Suprapubic skin (tissue), 4 donors: ENCODE results near the gene S100PBP. TPM values are rescaled to one million over a fixed set of nuclear protein-coding genes. Genes with fewer than 3 reads are reported as not detected.

Experiments used
- DNase-seq, 2 donors: peaks; one replicate each; pipeline ENCODE4 v3.0.0-alpha.2; 2019; ENCODE audit warnings: low spot score in 2 of 2
- H3K27ac ChIP-seq: fragments of 200-600 bp; sonication (generic); one replicate; pipeline ENCODE4 v1.5.1; 2019
- H3K27me3 ChIP-seq: fragments of 200-600 bp; sonication (generic); one replicate; pipeline ENCODE4 v1.5.1; 2019
- H3K36me3 ChIP-seq: fragments of 200-600 bp; sonication (generic); one replicate; pipeline ENCODE4 v1.5.1; 2019
- H3K4me1 ChIP-seq: fragments of 200-600 bp; sonication (generic); one replicate; pipeline ENCODE4 v1.5.1; 2019
- H3K4me3 ChIP-seq: fragments of 200-600 bp; sonication (generic); one replicate; pipeline ENCODE4 v1.5.1; 2019; ENCODE audit warnings: mild to moderate bottlenecking
- H3K9me3 ChIP-seq: fragments of 200-600 bp; sonication (generic); one replicate; pipeline ENCODE4 v1.5.1; 2019
- EP300 ChIP-seq: sonication (generic); formaldehyde crosslinking; IDR thresholded peaks from one replicate; pipeline ENCODE4 v1.6.1; 2017; ENCODE audit warnings: antibody characterized with exemption
- POLR2A ChIP-seq, 2 donors: fragments of 450-650 bp; IDR thresholded peaks; one replicate each; pipeline ENCODE4 v1.6.1; 2017; ENCODE audit warnings: antibody characterized with exemption in 2 of 2, mild to moderate bottlenecking in 2 of 2, moderate library complexity in 2 of 2
- POLR2AphosphoS5 ChIP-seq, 3 donors: sonication (generic); formaldehyde crosslinking; IDR thresholded peaks; one replicate each; pipeline ENCODE4 v1.6.1; 2017; ENCODE audit warnings: antibody characterized with exemption in 3 of 3
- WGBS: methylation state at CpG from one replicate; pipeline ENCODE4 v1.1.5; 2018; 5-methylcytosine and 5-hydroxymethylcytosine counted together
- total RNA-seq, 4 donors: library from RNA; depleted of rRNA; stranded (reverse); fragments of >200 nt; gene quantifications; one replicate each; pipeline ENCODE4 v1.1.0, GENCODE V29; 2016
- TF ChIP-seq, protein P1 (sequence below), 2 donors: fragments of 200-600 bp in 1 of 2; fragments of 450-650 bp in 1 of 2; sonication (generic) in 1 of 2; IDR thresholded peaks; one replicate each; pipeline ENCODE4 v1.5.1; 2016 to 2019; ENCODE audit warnings: antibody characterized with exemption in 2 of 2, mild to moderate bottlenecking in 1 of 2, moderate library complexity in 1 of 2

Gene S100PBP
- total RNA-seq, 4 donors from 2014 or later, result 8.8 to 39.7 (median 18.1) TPM

DNA sequence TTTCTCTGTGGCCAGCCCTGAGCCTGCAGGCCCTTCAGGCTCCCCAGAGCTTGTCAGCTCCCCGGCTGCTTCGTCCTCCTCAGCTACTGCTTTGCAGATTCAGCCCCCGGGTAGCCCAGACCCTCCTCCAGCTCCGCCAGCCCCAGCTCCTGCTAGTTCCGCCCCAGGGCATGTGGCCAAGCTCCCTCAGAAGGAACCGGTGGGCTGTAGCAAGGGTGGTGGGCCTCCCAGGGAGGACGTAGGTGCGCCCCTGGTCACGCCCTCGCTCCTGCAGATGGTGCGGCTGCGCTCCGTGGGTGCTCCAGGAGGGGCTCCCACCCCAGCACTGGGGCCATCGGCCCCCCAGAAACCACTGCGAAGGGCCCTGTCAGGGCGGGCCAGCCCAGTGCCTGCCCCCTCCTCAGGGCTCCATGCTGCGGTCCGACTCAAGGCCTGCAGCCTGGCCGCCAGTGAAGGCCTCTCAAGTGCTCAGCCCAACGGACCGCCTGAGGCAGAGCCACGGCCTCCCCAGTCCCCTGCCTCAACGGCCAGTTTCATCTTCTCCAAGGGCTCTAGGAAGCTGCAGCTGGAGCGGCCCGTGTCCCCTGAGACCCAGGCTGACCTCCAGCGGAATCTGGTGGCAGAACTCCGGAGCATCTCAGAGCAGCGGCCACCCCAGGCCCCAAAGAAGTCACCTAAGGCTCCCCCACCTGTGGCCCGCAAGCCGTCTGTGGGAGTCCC, 45.7 kb upstream of the S100PBP start:
- Histone ChIP-seq H3K4me3 (no peak overlapping the region), H3K9me3 (no peaks in the 10 kb centered on the region), H3K4me1 (peaks cover 59% of the 10 kb centered on the region), H3K27me3 (no peaks in the 10 kb centered on the region), H3K27ac (no peak overlapping the region), H3K36me3 (peaks cover 62% of the 10 kb centered on the region)
- 80% methylated on average over 7 of the region's 30 CpGs for WGBS
- TF ChIP-seq, protein P1, sequence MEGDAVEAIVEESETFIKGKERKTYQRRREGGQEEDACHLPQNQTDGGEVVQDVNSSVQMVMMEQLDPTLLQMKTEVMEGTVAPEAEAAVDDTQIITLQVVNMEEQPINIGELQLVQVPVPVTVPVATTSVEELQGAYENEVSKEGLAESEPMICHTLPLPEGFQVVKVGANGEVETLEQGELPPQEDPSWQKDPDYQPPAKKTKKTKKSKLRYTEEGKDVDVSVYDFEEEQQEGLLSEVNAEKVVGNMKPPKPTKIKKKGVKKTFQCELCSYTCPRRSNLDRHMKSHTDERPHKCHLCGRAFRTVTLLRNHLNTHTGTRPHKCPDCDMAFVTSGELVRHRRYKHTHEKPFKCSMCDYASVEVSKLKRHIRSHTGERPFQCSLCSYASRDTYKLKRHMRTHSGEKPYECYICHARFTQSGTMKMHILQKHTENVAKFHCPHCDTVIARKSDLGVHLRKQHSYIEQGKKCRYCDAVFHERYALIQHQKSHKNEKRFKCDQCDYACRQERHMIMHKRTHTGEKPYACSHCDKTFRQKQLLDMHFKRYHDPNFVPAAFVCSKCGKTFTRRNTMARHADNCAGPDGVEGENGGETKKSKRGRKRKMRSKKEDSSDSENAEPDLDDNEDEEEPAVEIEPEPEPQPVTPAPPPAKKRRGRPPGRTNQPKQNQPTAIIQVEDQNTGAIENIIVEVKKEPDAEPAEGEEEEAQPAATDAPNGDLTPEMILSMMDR (IDR thresholded peaks at IDR 0.05), result no peak
- no peak for TF ChIP-seq POLR2A (IDR thresholded peaks at IDR 0.05)
- no peak for TF ChIP-seq POLR2AphosphoS5 (IDR thresholded peaks at IDR 0.05)
- TF ChIP-seq EP300, result no peak
- DNase-seq, result no peak

DNA sequence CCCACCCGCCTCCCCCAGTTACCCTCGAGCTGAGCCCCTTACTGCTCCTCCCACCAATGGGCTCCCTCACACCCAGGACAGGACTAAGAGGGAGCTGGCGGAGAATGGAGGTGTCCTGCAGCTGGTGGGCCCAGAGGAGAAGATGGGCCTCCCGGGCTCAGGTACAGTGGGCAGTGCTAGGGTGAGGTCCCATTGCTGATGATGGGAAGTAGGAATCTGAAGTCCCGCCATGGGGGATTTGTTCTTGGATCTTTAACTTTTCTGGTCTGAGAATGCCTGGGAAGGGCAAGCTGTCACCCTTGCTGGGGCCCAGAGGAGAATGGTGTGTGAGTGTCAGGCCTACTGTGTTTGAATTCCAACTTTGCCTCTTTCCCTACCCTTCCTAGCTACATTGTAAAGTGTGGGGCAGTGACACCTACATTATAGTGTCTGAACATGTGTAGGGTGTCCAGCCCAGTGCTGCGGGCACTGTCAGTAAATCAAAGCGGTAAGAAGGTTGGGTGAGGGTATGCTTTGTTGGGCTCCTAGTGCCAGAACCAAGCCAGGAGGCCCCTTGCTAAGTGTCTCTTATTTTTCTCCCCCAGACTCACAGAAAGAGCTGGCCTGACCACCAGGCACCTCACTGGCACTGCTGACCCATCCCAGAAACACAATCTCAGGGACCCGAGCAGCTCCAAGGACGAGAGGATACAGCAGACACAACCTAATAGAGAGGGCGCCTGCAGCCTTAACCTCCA, 45.0 kb upstream of the S100PBP start:
- peak in 1 of 2 donors; percentile 57 for DNase-seq
- no peaks in the 10 kb centered on the region for H3K9me3 ChIP-seq
- H3K27ac ChIP-seq, result no peak overlapping the region
- no peaks in the 10 kb centered on the region for H3K27me3 ChIP-seq
- TF ChIP-seq POLR2AphosphoS5 (IDR thresholded peaks at IDR 0.05) (no peak), POLR2A (IDR thresholded peaks at IDR 0.05) (no peak), EP300 (no peak)
- TF ChIP-seq, protein P1 (IDR thresholded peaks at IDR 0.05), result no peak
- H3K4me1 ChIP-seq, result peaks cover 52% of the 10 kb centered on the region
- H3K36me3 ChIP-seq, result peaks cover 69% of the 10 kb centered on the region
- 98% methylated on average over 5 of the region's 10 CpGs for WGBS
- no peak overlapping the region for H3K4me3 ChIP-seq

DNA sequence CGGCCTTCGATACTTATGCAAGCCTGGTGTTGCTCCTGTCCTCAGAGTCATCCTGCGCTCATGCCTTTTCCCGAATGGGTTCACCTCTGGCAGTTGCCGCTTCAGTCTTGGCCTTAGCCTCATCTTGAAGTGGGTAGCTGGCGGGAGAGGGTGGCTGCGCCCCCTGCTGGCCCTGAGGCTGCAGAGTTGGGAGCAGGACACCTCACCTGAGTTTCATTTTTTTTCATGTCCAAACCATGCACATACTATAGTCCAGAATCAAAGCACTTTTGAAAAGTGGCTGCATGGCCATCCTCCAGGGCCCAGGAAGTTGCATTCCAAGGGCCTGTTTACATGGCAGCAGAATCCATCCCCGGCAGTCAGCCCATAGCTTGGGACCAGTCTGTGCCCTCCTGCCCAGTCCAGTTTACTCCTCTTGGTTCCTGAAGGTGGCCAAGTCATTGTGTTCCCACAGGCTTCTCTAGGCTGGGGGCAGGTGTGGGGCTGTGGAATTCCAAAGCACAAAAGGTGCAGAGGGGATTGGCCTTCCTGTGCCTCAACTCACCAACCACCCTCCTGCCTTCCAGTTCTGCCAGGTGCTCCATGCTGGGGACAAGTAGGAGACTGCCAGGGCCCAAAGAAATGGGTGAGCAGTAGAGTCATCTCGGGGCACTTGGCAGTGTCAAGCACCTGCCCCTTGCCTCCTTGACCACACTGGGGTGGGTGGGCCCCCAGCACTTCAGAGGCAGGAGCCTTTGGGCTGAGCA, 44.3 kb upstream of the S100PBP start:
- Histone ChIP-seq H3K27me3 (no peaks in the 10 kb centered on the region), H3K4me1 (peaks cover 45% of the 10 kb centered on the region)

DNA sequence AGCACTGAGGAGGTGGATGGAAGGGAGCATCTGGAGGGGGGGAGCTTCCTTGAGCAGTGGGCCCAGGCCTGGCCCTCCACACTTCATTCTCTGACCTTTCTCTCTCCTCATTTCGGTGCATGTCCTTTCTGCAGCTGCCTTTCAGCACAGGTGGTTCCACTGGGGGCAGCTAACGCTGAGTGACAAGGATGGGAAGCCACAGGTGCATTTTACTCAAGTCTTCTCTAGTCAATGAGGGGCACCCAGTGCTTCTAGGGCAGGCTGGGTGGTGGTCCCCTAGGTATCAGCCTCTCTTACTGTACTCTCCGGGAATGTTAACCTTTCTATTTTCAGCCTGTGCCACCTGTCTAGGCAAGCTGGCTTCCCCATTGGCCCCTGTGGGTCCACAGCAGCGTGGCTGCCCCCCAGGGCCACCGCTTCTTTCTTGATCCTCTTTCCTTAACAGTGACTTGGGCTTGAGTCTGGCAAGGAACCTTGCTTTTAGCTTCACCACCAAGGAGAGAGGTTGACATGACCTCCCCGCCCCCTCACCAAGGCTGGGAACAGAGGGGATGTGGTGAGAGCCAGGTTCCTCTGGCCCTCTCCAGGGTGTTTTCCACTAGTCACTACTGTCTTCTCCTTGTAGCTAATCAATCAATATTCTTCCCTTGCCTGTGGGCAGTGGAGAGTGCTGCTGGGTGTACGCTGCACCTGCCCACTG, 43.5 kb upstream of the S100PBP start:
- Histone ChIP-seq H3K4me3 (no peak overlapping the region), H3K4me1 (peaks cover 37% of the 10 kb centered on the region), H3K36me3 (peaks cover 74% of the 10 kb centered on the region), H3K9me3 (no peaks in the 10 kb centered on the region), H3K27ac (no peak overlapping the region), H3K27me3 (no peaks in the 10 kb centered on the region)
- WGBS, result 77% methylated on average over 7 of the region's 7 CpGs
- DNase-seq, result peak in 1 of 2 donors; percentile 55
- TF ChIP-seq, protein P1 (IDR thresholded peaks at IDR 0.05), result no peak
- TF ChIP-seq POLR2A (IDR thresholded peaks at IDR 0.05) (no peak), POLR2AphosphoS5 (IDR thresholded peaks at IDR 0.05) (no peak), EP300 (no peak)

More for the DNA sequence above, 44.3 kb upstream of the S100PBP start:
- Histone ChIP-seq H3K36me3 (peaks cover 70% of the 10 kb centered on the region), H3K9me3 (no peaks in the 10 kb centered on the region), H3K4me3 (no peak overlapping the region), H3K27ac (no peak overlapping the region)
- WGBS, result 28% methylated on average over 7 of the region's 9 CpGs
- TF ChIP-seq POLR2A (IDR thresholded peaks at IDR 0.05), result no peak
- TF ChIP-seq, protein P1 (IDR thresholded peaks at IDR 0.05), result peak; percentile 83 to 84
- TF ChIP-seq POLR2AphosphoS5 (IDR thresholded peaks at IDR 0.05), result no peak
- no peak for TF ChIP-seq EP300
- peak in 1 of 2 donors; percentile 63 for DNase-seq
